Neural cell (in vitro differentiated cells): Measurements from ENCODE around the gene APOM.

Source experiments
- POLR2AphosphoS5 ChIP-seq: IDR thresholded peaks from 2 replicates; pipeline ENCODE4 v1.6.1; 2012
- TAF1 ChIP-seq: IDR thresholded peaks from 2 replicates; pipeline ENCODE4 v1.6.1; 2012; ENCODE audit warnings: low read depth

DNA sequence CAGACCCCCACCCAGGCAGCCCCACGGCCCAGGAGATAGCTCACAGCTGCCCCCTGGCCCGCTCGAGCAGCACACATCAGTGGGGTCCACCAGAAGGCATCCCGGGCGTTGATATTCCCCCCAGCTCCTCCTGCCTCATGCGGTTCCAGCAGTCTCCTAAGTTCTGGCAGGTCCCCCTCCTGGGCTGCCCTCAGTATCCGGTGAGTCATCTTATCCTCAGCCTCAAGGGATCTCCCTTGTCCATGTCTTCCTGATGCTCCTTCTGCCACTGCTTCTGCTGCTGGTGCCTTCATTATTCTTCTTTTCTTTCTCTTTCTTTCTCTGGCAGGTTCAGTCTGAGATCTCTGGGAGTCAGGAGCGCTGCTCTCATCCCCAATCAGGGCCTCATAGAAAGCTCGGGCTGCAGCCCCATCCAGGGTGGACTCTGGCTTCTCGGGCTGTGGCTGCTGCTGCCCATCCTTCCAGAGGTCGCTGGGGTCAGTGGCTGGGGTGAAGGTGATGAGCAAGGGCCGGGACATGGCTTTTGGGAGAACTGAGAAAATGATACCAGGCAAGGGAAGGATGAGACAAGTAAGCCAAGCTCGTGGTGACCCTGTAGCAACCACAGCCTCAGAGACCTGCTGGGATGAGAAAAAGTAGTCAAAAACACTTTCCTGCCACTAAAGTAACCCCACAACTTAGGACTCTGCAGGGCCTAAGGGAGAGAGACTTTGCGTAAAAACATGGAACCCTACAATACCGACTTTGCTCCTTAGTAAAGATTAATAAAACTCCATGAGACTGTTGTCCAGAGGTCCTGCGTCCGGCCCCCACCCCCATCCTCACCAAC, 8.5 kb downstream of the APOM start:
- TF ChIP-seq TAF1 (no peak), POLR2AphosphoS5 (no peak)
